Peyer's patch (tissue), 4 donors: ENCODE measurements around the gene SLC25A34. TPM values are rescaled to one million over a fixed set of nuclear protein-coding genes. Genes with fewer than 3 reads are reported as not detected.

ENCODE experiments used
- DNase-seq, 3 donors: peaks; one replicate each; pipeline ENCODE4 v3.0.0-alpha.2; 2017 to 2019
- H3K27ac ChIP-seq, 4 donors: fragments of 200-600 bp; sonication (generic); one replicate each; pipeline ENCODE4 v1.5.1; 2016 to 2019
- H3K27me3 ChIP-seq, 2 donors: fragments of 200-600 bp; sonication (generic); one replicate each; pipeline ENCODE4 v1.5.1; 2019
- H3K36me3 ChIP-seq, 3 donors: fragments of 200-600 bp; sonication (generic); one replicate each; pipeline ENCODE4 v1.5.1; 2016 to 2019
- H3K4me1 ChIP-seq, 4 donors: fragments of 200-600 bp; sonication (generic); one replicate each; pipeline ENCODE4 v1.5.1; 2016 to 2019
- H3K4me3 ChIP-seq, 4 donors: fragments of 200-600 bp; sonication (generic); 1 replicate in 3 of 4; 2 replicates in 1 of 4; pipeline ENCODE4 v1.5.1; 2016 to 2019; ENCODE audit warnings: mild to moderate bottlenecking in 1 of 4
- H3K9me3 ChIP-seq, 4 donors: fragments of 200-600 bp; sonication (generic); one replicate each; pipeline ENCODE4 v1.5.1; 2016 to 2019; ENCODE audit warnings: mild to moderate bottlenecking in 1 of 4
- CTCF ChIP-seq, 6 experiments: fragments of 450-650 bp in 4 of 6; fragments of 200-600 bp in 2 of 6; sonication (generic) in 1 of 6; IDR thresholded peaks; one replicate each; pipeline ENCODE4 v1.5.1; 2017 to 2019; ENCODE audit warnings: antibody characterized with exemption in 6 of 6, mild to moderate bottlenecking in 3 of 6, moderate library complexity in 1 of 6
- POLR2A ChIP-seq, 2 donors: fragments of 450-650 bp; IDR thresholded peaks; one replicate each; pipeline ENCODE4 v1.5.1; 2017; ENCODE audit warnings: antibody characterized with exemption in 2 of 2, mild to moderate bottlenecking in 2 of 2, moderate library complexity in 2 of 2
- total RNA-seq, 4 donors: library from RNA; depleted of rRNA; stranded (reverse); fragments of >200 nt; gene quantifications; one replicate each; pipeline ENCODE4 v1.1.0, GENCODE V29; 2016

The SLC25A34 gene
- total RNA-seq, 4 donors from 2014 or later = 32.2 to 127 (median 69.5) TPM

- H3K4me1 ChIP-seq = peaks cover 0 to 42% (median 3%) of the 10 kb centered on the region in 4 donors
- no peaks in the 10 kb centered on the region for H3K9me3 ChIP-seq
- H3K27ac ChIP-seq = peak overlapping the region in 1 of 4 donors; percentile 99
- no peaks in the 10 kb centered on the region for H3K27me3 ChIP-seq
- H3K4me3 ChIP-seq = no peak overlapping the region
- TF ChIP-seq CTCF (IDR thresholded peaks at IDR 0.05) (no peak), POLR2A (IDR thresholded peaks at IDR 0.05) (no peak)
- no peak for DNase-seq
- H3K36me3 ChIP-seq = peaks cover 0 to 10% (median 0%) of the 10 kb centered on the region in 3 donors
Measured at GRCh38 chr1:15739259-15739658, 3.2 kb downstream of the SLC25A34 start.

GRCh38 chr1:15739745-15740144, 3.7 kb downstream of the SLC25A34 start:
- peaks cover 0 to 6% (median 0%) of the 10 kb centered on the region in 3 donors for H3K36me3 ChIP-seq
- H3K27me3 ChIP-seq = no peaks in the 10 kb centered on the region
- H3K27ac ChIP-seq = peak overlapping the region in 1 of 4 donors; percentile 40
- no peaks in the 10 kb centered on the region for H3K9me3 ChIP-seq
- DNase-seq = no peak
- TF ChIP-seq POLR2A (IDR thresholded peaks at IDR 0.05) (no peak), CTCF (IDR thresholded peaks at IDR 0.05) (no peak)
- H3K4me1 ChIP-seq = peaks cover 0 to 40% (median 3%) of the 10 kb centered on the region in 4 donors
- no peak overlapping the region for H3K4me3 ChIP-seq

- H3K27ac ChIP-seq = peak overlapping the region in 3 of 4 donors; percentile 70 to 88 (median 85)
- H3K4me3 ChIP-seq = peak overlapping the region in 2 of 4 donors; percentile 1 to 52
- peaks cover 0 to 6% (median 0%) of the 10 kb centered on the region in 3 donors for H3K36me3 ChIP-seq
- TF ChIP-seq POLR2A (IDR thresholded peaks at IDR 0.05) (peak; percentile 51 to 86), CTCF (IDR thresholded peaks at IDR 0.05) (peak; percentile 74 to 98 (median 91))
- no peaks in the 10 kb centered on the region for H3K9me3 ChIP-seq
- peaks cover 0 to 28% (median 3%) of the 10 kb centered on the region in 4 donors for H3K4me1 ChIP-seq
- H3K27me3 ChIP-seq = no peaks in the 10 kb centered on the region
- DNase-seq = peak; percentile 75 to 95 (median 94)
Measured at GRCh38 chr1:15740924-15741850, 5.1 kb downstream of the SLC25A34 start.

- TF ChIP-seq CTCF (IDR thresholded peaks at IDR 0.05) (no peak), POLR2A (IDR thresholded peaks at IDR 0.05) (peak; percentile 66 to 88)
- peak within 1 kb of the TSS in 3 of 4 donors; percentile 15 to 52 (median 49) for H3K4me3 ChIP-seq
- peak in 2 of 3 donors; percentile 86 for DNase-seq
- peak within 1 kb of the TSS in 3 of 4 donors; percentile 70 to 88 (median 85) for H3K27ac ChIP-seq
- no peaks in the 10 kb centered on the region for H3K9me3 ChIP-seq
- H3K36me3 ChIP-seq = peaks cover 0 to 6% (median 0%) of the 10 kb centered on the region in 3 donors
- H3K4me1 ChIP-seq = peaks cover 0 to 23% (median 3%) of the 10 kb centered on the region in 4 donors
- no peaks in the 10 kb centered on the region for H3K27me3 ChIP-seq
Measured at GRCh38 chr1:15742339-15742801, 6.3 kb downstream of the SLC25A34 start, which contains the start of gene TMEM82. Gene TMEM82 (plus strand): TSS chr1:15742499. CDS start chr1:15742560, 61 bp downstream.

- no peaks in the 10 kb centered on the region for H3K27me3 ChIP-seq
- H3K36me3 ChIP-seq = peaks cover 0 to 2% (median 0%) of the 10 kb centered on the region in 3 donors
- no peak overlapping the region for H3K4me3 ChIP-seq
- peaks cover 0 to 17% (median 3%) of the 10 kb centered on the region in 4 donors for H3K4me1 ChIP-seq
- no peak for DNase-seq
- no peaks in the 10 kb centered on the region for H3K9me3 ChIP-seq
- H3K27ac ChIP-seq = no peak overlapping the region
- TF ChIP-seq CTCF (IDR thresholded peaks at IDR 0.05) = no peak
- TF ChIP-seq POLR2A (IDR thresholded peaks at IDR 0.05) = no peak
Measured at GRCh38 chr1:15744122-15744679, 8.1 kb downstream of the SLC25A34 start.
